ENCODE data around the gene NAAA. TPM values are rescaled to one million over a fixed set of nuclear protein-coding genes. Genes with fewer than 3 reads are reported as not detected.

NAAA gene
- total RNA-seq, 1 experiment from 2014 or later, result 8.9 TPM

GRCh38 chr4:75867130-75867529 is 73.7 kb downstream of the NAAA start:
- H3K9me3 Mint-ChIP-seq (ENCODE audit: unreplicated experiment), result no peaks in the 10 kb centered on the region
- POLR2A ChIA-PET, result no interaction called here
- intact Hi-C loops (cut with micrococcal nuclease), result no loop called here
- TF ChIP-seq, protein P1, sequence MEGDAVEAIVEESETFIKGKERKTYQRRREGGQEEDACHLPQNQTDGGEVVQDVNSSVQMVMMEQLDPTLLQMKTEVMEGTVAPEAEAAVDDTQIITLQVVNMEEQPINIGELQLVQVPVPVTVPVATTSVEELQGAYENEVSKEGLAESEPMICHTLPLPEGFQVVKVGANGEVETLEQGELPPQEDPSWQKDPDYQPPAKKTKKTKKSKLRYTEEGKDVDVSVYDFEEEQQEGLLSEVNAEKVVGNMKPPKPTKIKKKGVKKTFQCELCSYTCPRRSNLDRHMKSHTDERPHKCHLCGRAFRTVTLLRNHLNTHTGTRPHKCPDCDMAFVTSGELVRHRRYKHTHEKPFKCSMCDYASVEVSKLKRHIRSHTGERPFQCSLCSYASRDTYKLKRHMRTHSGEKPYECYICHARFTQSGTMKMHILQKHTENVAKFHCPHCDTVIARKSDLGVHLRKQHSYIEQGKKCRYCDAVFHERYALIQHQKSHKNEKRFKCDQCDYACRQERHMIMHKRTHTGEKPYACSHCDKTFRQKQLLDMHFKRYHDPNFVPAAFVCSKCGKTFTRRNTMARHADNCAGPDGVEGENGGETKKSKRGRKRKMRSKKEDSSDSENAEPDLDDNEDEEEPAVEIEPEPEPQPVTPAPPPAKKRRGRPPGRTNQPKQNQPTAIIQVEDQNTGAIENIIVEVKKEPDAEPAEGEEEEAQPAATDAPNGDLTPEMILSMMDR (IDR thresholded peaks at IDR 0.05; ENCODE audit: unreplicated experiment), result no peak
- no peak overlapping the region for H3K27ac Mint-ChIP-seq (ENCODE audit: low read depth, unreplicated experiment)
- DNase-seq (ENCODE audit: unreplicated experiment), result no peak
- no peaks in the 10 kb centered on the region for H3K27me3 Mint-ChIP-seq (ENCODE audit: insufficient read depth, unreplicated experiment)
- H3K4me3 Mint-ChIP-seq (ENCODE audit: unreplicated experiment), result no peak overlapping the region
- CTCF ChIA-PET, result interaction anchor here (0.6 to 1.1 kb wide), 3 partner anchors 36 to 354 kb away, joined by 3 to 5 read pairs (median 4); no protein-coding TSS in a partner anchor
- H3K4me1 Mint-ChIP-seq (ENCODE audit: insufficient read depth, unreplicated experiment), result no peaks in the 10 kb centered on the region
- no peaks in the 10 kb centered on the region for H3K36me3 Mint-ChIP-seq (ENCODE audit: insufficient read depth, unreplicated experiment)
- no TSS peak for BruUV-seq (replicated peaks)

Other genes starting within 250 kb of the NAAA start
- gene USO1, start 216.4 kb downstream of the NAAA start, total RNA-seq (2022), result 105 and 108 TPM in 2 replicates
- gene PPEF2, start 38.6 kb downstream of the NAAA start, total RNA-seq (2022), result not detected in 2 replicates
- 50.1 and 57.6 TPM in 2 replicates for gene SDAD1, start 49.9 kb upstream of the NAAA start, total RNA-seq (2022)
- not detected in 2 replicates for gene CXCL9, start 66.5 kb upstream of the NAAA start, total RNA-seq (2022)
- gene CXCL10, start 82.5 kb upstream of the NAAA start, total RNA-seq (2022), result not detected in 2 replicates
- gene CXCL11, start 95.1 kb upstream of the NAAA start, total RNA-seq (2022), result not detected in 2 replicates
- 0.83 TPM in 1 of 2 replicates, not detected in the other for gene ART3, start 133.7 kb upstream of the NAAA start, total RNA-seq (2022)
- 46.9 and 51.5 TPM in 2 replicates for gene NUP54, start 207.4 kb upstream of the NAAA start, total RNA-seq (2022)